Measurements from ENCODE around the gene CAMK2D.

DNA sequence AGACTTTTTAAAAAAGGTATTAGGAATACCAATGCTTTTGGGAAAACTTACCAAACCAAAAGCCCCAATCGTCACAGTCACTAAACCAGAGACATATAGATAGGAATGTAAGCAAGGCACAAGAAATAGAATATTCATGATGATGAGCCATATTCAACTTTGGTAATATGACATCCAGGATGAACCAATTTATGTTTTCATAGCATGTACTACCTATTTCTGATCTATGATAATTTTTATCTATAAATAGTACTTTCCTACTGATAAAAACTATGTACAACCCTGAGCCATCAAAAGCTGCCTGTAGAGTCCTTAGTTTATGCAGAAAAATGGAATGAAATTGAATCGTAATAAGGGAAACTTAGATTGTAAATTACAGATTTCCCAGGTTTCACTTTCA lies 18.9 kb downstream of the CAMK2D start:
- no peak for TF ChIP-seq POLR2A (IDR thresholded peaks at IDR 0.05)
- no peak for TF ChIP-seq CTCF (IDR thresholded peaks at IDR 0.05)
- TF ChIP-seq POLR2AphosphoS5 (IDR thresholded peaks at IDR 0.05): no peak
- no peak for TF ChIP-seq EP300 (IDR thresholded peaks at IDR 0.05)

Data from sigmoid colon (tissue), 4 donors.